ENCODE measurements around the gene SLC26A2. TPM values are rescaled to one million over a fixed set of nuclear protein-coding genes. Genes with fewer than 3 reads are reported as not detected.

The SLC26A2 gene
- total and polyA plus RNA-seq, 4 donors, result 5.8 to 25.6 (median 14.1) TPM

DNA sequence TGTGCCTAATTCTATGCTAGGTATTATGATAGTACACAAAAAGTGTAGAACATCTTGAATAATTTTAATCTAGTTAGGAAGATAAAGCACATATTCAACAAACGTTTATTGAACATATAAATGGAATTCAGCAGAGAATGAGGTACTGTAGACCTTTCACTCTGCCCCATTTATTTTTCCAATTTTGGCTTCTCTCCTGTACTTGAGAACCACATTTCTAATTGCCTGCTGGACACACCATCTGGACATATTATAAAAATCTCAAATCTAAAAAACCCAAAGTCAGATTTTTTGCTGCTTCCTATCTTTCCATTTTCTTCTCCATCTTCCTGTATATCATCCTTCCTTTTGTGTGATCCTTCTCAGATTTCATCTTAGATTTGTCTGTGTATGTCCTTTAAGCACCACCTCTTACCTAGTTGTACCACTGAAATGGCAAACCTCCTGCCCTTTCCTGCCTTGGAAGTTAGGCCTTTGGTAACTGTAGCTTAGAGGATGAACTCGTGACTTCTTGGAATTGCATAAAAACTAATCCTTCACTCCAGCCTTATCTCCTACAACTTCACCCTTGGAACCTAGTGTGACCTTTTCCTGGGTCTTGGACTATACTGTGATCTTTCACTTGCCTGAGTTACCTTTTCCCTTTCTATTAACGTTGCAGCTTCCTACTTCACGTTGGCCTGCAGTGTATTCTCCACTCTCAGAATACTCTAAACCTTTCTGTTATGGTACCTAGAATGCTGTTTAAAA, 8.8 kb downstream of the SLC26A2 start:
- Histone ChIP-seq H3K9me3 (ENCODE audit: control insufficient read depth in 4 of 4, insufficient read depth in 3 of 4, low read length in 3 of 4) (no peaks in the 10 kb centered on the region), H3K36me3 (ENCODE audit: control insufficient read depth in 4 of 4, insufficient read depth in 4 of 4, low read length in 4 of 4) (peaks cover 0 to 3% (median 0%) of the 10 kb centered on the region in 4 donors), H3K27ac (ENCODE audit: low read depth in 1 of 2, low read length in 1 of 2) (no peak overlapping the region), H3K27me3 (ENCODE audit: control insufficient read depth in 3 of 3, insufficient read depth in 3 of 3, low read length in 2 of 3) (no peaks in the 10 kb centered on the region), H3K4me1 (ENCODE audit: control insufficient read depth in 5 of 5, insufficient read depth in 5 of 5, low read length in 5 of 5) (no peaks in the 10 kb centered on the region), H3K4me3 (no peak overlapping the region), H3K9ac (ENCODE audit: insufficient read depth in 1 of 2, low read length in 2 of 2) (no peak overlapping the region)
- TF ChIP-seq, protein P1, sequence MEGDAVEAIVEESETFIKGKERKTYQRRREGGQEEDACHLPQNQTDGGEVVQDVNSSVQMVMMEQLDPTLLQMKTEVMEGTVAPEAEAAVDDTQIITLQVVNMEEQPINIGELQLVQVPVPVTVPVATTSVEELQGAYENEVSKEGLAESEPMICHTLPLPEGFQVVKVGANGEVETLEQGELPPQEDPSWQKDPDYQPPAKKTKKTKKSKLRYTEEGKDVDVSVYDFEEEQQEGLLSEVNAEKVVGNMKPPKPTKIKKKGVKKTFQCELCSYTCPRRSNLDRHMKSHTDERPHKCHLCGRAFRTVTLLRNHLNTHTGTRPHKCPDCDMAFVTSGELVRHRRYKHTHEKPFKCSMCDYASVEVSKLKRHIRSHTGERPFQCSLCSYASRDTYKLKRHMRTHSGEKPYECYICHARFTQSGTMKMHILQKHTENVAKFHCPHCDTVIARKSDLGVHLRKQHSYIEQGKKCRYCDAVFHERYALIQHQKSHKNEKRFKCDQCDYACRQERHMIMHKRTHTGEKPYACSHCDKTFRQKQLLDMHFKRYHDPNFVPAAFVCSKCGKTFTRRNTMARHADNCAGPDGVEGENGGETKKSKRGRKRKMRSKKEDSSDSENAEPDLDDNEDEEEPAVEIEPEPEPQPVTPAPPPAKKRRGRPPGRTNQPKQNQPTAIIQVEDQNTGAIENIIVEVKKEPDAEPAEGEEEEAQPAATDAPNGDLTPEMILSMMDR (IDR thresholded peaks at IDR 0.05; ENCODE audit: control extremely low read depth, extremely low read depth), result no peak
- DNase-seq (no peak), ATAC-seq (ENCODE audit: insufficient read depth, low FRiP score) (no peak)
- WGBS, 2 donors, result 86 to 92% methylated on average over 4 of the region's 4 CpGs

DNA sequence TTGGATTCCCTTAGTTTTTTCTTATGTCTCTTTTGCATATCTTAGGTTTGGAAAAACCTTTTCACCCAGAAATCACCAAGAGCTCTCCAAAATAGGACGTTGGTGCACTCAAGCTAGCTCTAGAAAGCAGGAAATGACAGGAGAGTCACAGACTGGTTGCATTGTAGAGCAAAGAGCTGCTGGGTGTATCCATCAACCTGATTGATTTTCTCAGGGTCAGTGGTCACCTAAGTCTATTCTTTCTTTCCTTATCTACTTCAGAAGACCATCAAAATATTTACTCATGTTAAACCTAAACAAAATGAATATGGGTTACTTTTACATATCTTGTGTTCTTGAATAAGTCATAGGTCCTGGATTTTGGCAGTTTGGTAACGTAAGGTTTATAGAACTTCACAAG, 14.9 kb downstream of the SLC26A2 start:
- no peaks in the 10 kb centered on the region for H3K4me1 ChIP-seq (ENCODE audit: control insufficient read depth in 5 of 5, insufficient read depth in 5 of 5, low read length in 5 of 5)
- peaks cover 7 to 13% (median 12%) of the 10 kb centered on the region in 4 donors for H3K36me3 ChIP-seq (ENCODE audit: control insufficient read depth in 4 of 4, insufficient read depth in 4 of 4, low read length in 4 of 4)
- TF ChIP-seq, protein P1 (IDR thresholded peaks at IDR 0.05; ENCODE audit: control extremely low read depth, extremely low read depth), result no peak
- H3K27me3 ChIP-seq (ENCODE audit: control insufficient read depth in 3 of 3, insufficient read depth in 3 of 3, low read length in 2 of 3), result no peaks in the 10 kb centered on the region
- H3K9ac ChIP-seq (ENCODE audit: insufficient read depth in 1 of 2, low read length in 2 of 2), result no peak overlapping the region
- ATAC-seq (ENCODE audit: insufficient read depth, low FRiP score) (no peak), DNase-seq (no peak)
- no peak overlapping the region for H3K27ac ChIP-seq (ENCODE audit: low read depth in 1 of 2, low read length in 1 of 2)
- no peaks in the 10 kb centered on the region for H3K9me3 ChIP-seq (ENCODE audit: control insufficient read depth in 4 of 4, insufficient read depth in 3 of 4, low read length in 3 of 4)
- WGBS, 2 donors, result 50 to 62% methylated on average over 2 of the region's 2 CpGs
- H3K4me3 ChIP-seq, result no peak overlapping the region

DNA sequence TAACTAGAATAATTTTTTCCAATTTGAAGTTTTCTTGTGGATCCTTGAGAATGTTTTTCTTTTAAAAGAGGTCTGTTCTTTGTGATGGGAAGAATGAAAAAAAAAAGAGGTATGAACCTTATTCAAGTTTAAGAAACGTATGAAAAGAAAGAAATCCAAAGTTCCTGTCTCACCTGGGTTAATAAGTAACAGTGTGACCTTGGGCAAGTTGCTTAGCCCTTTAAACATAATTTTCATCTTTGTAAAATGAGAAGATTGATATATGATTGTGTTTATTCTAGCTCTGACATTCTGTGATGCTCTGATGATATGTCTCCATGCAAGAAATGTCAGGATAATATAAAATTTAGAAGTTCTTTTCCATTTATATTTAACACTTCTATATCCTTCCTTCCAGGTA, 19.3 kb downstream of the SLC26A2 start:
- TF ChIP-seq, protein P1 (IDR thresholded peaks at IDR 0.05; ENCODE audit: control extremely low read depth, extremely low read depth), result no peak
- no peak overlapping the region for H3K27ac ChIP-seq (ENCODE audit: low read depth in 1 of 2, low read length in 1 of 2)
- no peak for DNase-seq
- H3K9me3 ChIP-seq (ENCODE audit: control insufficient read depth in 4 of 4, insufficient read depth in 3 of 4, low read length in 3 of 4), result no peaks in the 10 kb centered on the region
- H3K9ac ChIP-seq (ENCODE audit: insufficient read depth in 1 of 2, low read length in 2 of 2), result no peak overlapping the region
- 83 to 94% methylated on average over 1 of the region's 1 CpG for WGBS, 2 donors
- no peaks in the 10 kb centered on the region for H3K4me1 ChIP-seq (ENCODE audit: control insufficient read depth in 5 of 5, insufficient read depth in 5 of 5, low read length in 5 of 5)
- no peak for ATAC-seq (ENCODE audit: insufficient read depth, low FRiP score)
- H3K27me3 ChIP-seq (ENCODE audit: control insufficient read depth in 3 of 3, insufficient read depth in 3 of 3, low read length in 2 of 3), result no peaks in the 10 kb centered on the region
- H3K4me3 ChIP-seq, result no peak overlapping the region
- H3K36me3 ChIP-seq (ENCODE audit: control insufficient read depth in 4 of 4, insufficient read depth in 4 of 4, low read length in 4 of 4), result peaks cover 12 to 26% (median 17%) of the 10 kb centered on the region in 4 donors

All from lung (tissue), 12 donors.